CD14-positive monocyte (primary cell): ENCODE data around the gene ZNF774. TPM values are rescaled to one million over a fixed set of nuclear protein-coding genes. Genes with fewer than 3 reads are reported as not detected.

Experiments
- DNase-seq, 3 donors: peaks; one replicate each; pipeline ENCODE4 v3.0.0-alpha.2; 2011 to 2022
- H2AFZ ChIP-seq: 2 replicates; pipeline ENCODE4 v1.6.0; 2012; ENCODE audit warnings: mild to moderate bottlenecking, low read depth, low read length, inconsistent platforms; ENCODE audit not compliant: insufficient read depth, poor library complexity, severe bottlenecking
- H3K27ac ChIP-seq, 2 donors: 1 replicate in 1 of 2; 2 replicates in 1 of 2; pipeline ENCODE4 v1.5.1; 2012 to 2013; ENCODE audit warnings: low read length in 2 of 2, control low read depth in 1 of 2, inconsistent platforms in 1 of 2, low read depth in 1 of 2, mild to moderate bottlenecking in 1 of 2
- H3K27me3 ChIP-seq, 2 donors: one replicate each; pipeline versions ENCODE4 v1.6.0 to v1.6.1; 2011 to 2013; ENCODE audit warnings: low read length in 2 of 2; ENCODE audit not compliant: control insufficient read depth in 2 of 2, insufficient read depth in 2 of 2
- H3K36me3 ChIP-seq, 2 donors: replicated peaks in 1 of 2; 1 replicate in 1 of 2; 2 replicates in 1 of 2; pipeline versions ENCODE4 v1.5.1 to v1.6.1; 2012 to 2013; ENCODE audit warnings: low read length in 2 of 2, control low read depth in 1 of 2, inconsistent platforms in 1 of 2, mild to moderate bottlenecking in 1 of 2; ENCODE audit not compliant: insufficient read depth in 2 of 2, control insufficient read depth in 1 of 2
- H3K4me1 ChIP-seq, 2 donors: 1 replicate in 1 of 2; 2 replicates in 1 of 2; pipeline versions ENCODE4 v1.5.1 to v1.6.1; 2012 to 2013; ENCODE audit warnings: low read length in 2 of 2, control low read depth in 1 of 2, inconsistent platforms in 1 of 2, mild to moderate bottlenecking in 1 of 2, moderate library complexity in 1 of 2; ENCODE audit not compliant: insufficient read depth in 2 of 2, control insufficient read depth in 1 of 2
- H3K4me2 ChIP-seq: replicated peaks from 2 replicates; pipeline ENCODE3; 2012; ENCODE audit warnings: low read length, moderate library complexity, mild to moderate bottlenecking; ENCODE audit not compliant: poor library complexity, severe bottlenecking; ENCODE audit errors: extremely low read depth
- H3K4me3 ChIP-seq, 3 experiments: fragments of 200-600 bp in 1 of 3; sonication (generic) in 1 of 3; replicated peaks in 1 of 3; 1 replicate in 2 of 3; 2 replicates in 1 of 3; pipeline ENCODE4 v1.5.1; 2011 to 2013; ENCODE audit warnings: low read length in 3 of 3, mild to moderate bottlenecking in 3 of 3, control low read depth in 2 of 3, low read depth in 2 of 3, inconsistent platforms in 1 of 3, moderate library complexity in 1 of 3
- H3K79me2 ChIP-seq: 2 replicates; pipeline ENCODE4 v1.6.0; 2012; ENCODE audit warnings: mild to moderate bottlenecking, control low read depth, inconsistent platforms, low read length, moderate library complexity; ENCODE audit not compliant: insufficient read depth
- H3K9ac ChIP-seq: 2 replicates; pipeline ENCODE4 v1.6.0; 2017; ENCODE audit warnings: low read length, mild to moderate bottlenecking; ENCODE audit not compliant: insufficient read depth, poor library complexity, severe bottlenecking
- H3K9me3 ChIP-seq, 2 donors: replicated peaks in 1 of 2; 1 replicate in 1 of 2; 2 replicates in 1 of 2; pipeline versions ENCODE4 v1.5.1 to v1.6.1; 2012 to 2013; ENCODE audit warnings: low read length in 2 of 2, control low read depth in 1 of 2; ENCODE audit not compliant: control insufficient read depth in 1 of 2, insufficient read depth in 1 of 2
- H4K20me1 ChIP-seq: 2 replicates; pipeline ENCODE4 v1.6.0; 2012; ENCODE audit warnings: mild to moderate bottlenecking, low read length, control low read depth, moderate library complexity; ENCODE audit not compliant: insufficient read depth
- H3K27ac Mint-ChIP-seq, 7 donors: one replicate each; pipeline ENCODE4 v1.8.0; 2020; ENCODE audit warnings: mild to moderate bottlenecking in 7 of 7, mixed read lengths in 7 of 7, moderate library complexity in 6 of 7, inconsistent platforms in 2 of 7
- H3K27me3 Mint-ChIP-seq, 3 donors: one replicate each; pipeline ENCODE4 v1.8.0; 2021 to 2022; ENCODE audit warnings: low read depth in 3 of 3, mild to moderate bottlenecking in 3 of 3, mixed read lengths in 3 of 3, moderate library complexity in 3 of 3, inconsistent platforms in 1 of 3
- H3K36me3 Mint-ChIP-seq, 2 donors: one replicate each; pipeline ENCODE4 v1.8.0; 2020; ENCODE audit warnings: mixed read lengths in 2 of 2, inconsistent platforms in 1 of 2, mild to moderate bottlenecking in 1 of 2
- H3K4me1 Mint-ChIP-seq: one replicate; pipeline ENCODE4 v1.8.0; 2020; ENCODE audit warnings: mild to moderate bottlenecking, mixed read lengths
- H3K4me3 Mint-ChIP-seq, 2 donors: one replicate each; pipeline ENCODE4 v1.8.0; 2020; ENCODE audit warnings: mild to moderate bottlenecking in 2 of 2, mixed read lengths in 2 of 2, moderate library complexity in 1 of 2
- H3K9me3 Mint-ChIP-seq, 7 donors: one replicate each; pipeline ENCODE4 v1.8.0; 2020 to 2022; ENCODE audit warnings: mixed read lengths in 7 of 7, mild to moderate bottlenecking in 6 of 7, moderate library complexity in 6 of 7, inconsistent platforms in 2 of 7
- WGBS: methylation state at CpG from one replicate; pipeline ENCODE4 v1.1.5; 2013; ENCODE audit warnings: missing lambda C conversion rate; ENCODE audit not compliant: insufficient coverage; 5-methylcytosine and 5-hydroxymethylcytosine counted together
- intact Hi-C, 2 donors: fragments of 100-400 bp; cut with micrococcal nuclease; formaldehyde crosslinking; loops; one replicate each; pipeline versions ENCODE4 v1.15.0 to v1.15.1; 2023
- polyA plus RNA-seq, 3 donors: library from polyadenylated mRNA; depleted of rRNA in 1 of 3; unstranded in 2 of 3; stranded (reverse) in 1 of 3; fragments of 300-500 nt in 2 of 3; fragments of >200 nt in 1 of 3; fragmentation: Illumina TruSeq in 2 of 3; gene quantifications; 1 replicate in 2 of 3; 2 replicates in 1 of 3; pipeline ENCODE4 v1.2.3, GENCODE V29; 2012 to 2021
- TF ChIP-seq, protein P1 (sequence below): fragments of 200-600 bp; IDR thresholded peaks from one replicate; pipeline ENCODE4 v1.8.0; 2022; ENCODE audit warnings: antibody characterized with exemption, mild to moderate bottlenecking

The ZNF774 gene
- polyA plus RNA-seq, 3 donors = 0.12 to 0.23 TPM; not detected in 1

DNA sequence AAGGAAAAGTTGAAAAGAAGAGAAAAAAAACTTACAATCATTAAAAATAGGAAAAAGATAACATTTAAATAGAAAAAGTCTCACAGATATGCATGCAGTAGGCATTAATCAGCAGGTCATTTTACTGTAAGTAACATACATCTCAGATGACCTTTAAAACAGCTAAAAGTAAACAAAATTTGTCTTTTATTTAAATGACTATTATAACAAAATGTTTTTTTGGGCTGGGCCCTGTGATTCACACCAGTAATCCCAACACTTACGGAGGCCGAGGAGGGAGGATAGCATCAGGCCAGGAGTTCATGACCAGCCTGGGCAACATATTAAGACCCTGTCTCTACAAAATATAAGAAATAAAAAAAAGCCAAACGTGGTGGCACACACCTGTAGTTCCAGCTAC is 50.7 kb downstream of the ZNF774 start:
- peak overlapping the region; percentile 32 to 82 for H3K4me3 Mint-ChIP-seq
- Histone ChIP-seq H3K4me1 (peaks cover 80 to 90% of the 10 kb centered on the region in 2 donors), H3K9me3 (no peaks in the 10 kb centered on the region), H3K79me2 (peaks cover 100% of the 10 kb centered on the region), H3K27ac (peak overlapping the region; percentile 94 to 99), H3K36me3 (peaks cover 0 to 8% of the 10 kb centered on the region in 2 donors), H3K4me2 (peak overlapping the region; percentile 68), H2AFZ (no peak overlapping the region), H4K20me1 (peaks cover 64% of the 10 kb centered on the region), H3K4me3 (peak overlapping the region in 1 of 3 experiments; percentile 60), H3K9ac (no peak overlapping the region), H3K27me3 (no peaks in the 10 kb centered on the region)
- no peak for DNase-seq
- peaks cover 24 to 39% of the 10 kb centered on the region in 2 donors for H3K36me3 Mint-ChIP-seq
- H3K4me1 Mint-ChIP-seq = peaks cover 82% of the 10 kb centered on the region
- H3K27ac Mint-ChIP-seq = peak overlapping the region; percentile 99 to 100 (median 99)
- intact Hi-C loops = loop anchor here in 1 of 2 donors (2.0 to 10.0 kb wide), 2 partner anchors 14 to 172 kb away; partner anchors contain the start of gene IQGAP1
- TF ChIP-seq, protein P1, sequence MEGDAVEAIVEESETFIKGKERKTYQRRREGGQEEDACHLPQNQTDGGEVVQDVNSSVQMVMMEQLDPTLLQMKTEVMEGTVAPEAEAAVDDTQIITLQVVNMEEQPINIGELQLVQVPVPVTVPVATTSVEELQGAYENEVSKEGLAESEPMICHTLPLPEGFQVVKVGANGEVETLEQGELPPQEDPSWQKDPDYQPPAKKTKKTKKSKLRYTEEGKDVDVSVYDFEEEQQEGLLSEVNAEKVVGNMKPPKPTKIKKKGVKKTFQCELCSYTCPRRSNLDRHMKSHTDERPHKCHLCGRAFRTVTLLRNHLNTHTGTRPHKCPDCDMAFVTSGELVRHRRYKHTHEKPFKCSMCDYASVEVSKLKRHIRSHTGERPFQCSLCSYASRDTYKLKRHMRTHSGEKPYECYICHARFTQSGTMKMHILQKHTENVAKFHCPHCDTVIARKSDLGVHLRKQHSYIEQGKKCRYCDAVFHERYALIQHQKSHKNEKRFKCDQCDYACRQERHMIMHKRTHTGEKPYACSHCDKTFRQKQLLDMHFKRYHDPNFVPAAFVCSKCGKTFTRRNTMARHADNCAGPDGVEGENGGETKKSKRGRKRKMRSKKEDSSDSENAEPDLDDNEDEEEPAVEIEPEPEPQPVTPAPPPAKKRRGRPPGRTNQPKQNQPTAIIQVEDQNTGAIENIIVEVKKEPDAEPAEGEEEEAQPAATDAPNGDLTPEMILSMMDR = no peak
- no CpG with 5 or more reads among the region's 3 CpGs for WGBS
- H3K9me3 Mint-ChIP-seq = peaks cover 0 to 2% (median 0%) of the 10 kb centered on the region in 7 donors
- no peaks in the 10 kb centered on the region for H3K27me3 Mint-ChIP-seq

DNA sequence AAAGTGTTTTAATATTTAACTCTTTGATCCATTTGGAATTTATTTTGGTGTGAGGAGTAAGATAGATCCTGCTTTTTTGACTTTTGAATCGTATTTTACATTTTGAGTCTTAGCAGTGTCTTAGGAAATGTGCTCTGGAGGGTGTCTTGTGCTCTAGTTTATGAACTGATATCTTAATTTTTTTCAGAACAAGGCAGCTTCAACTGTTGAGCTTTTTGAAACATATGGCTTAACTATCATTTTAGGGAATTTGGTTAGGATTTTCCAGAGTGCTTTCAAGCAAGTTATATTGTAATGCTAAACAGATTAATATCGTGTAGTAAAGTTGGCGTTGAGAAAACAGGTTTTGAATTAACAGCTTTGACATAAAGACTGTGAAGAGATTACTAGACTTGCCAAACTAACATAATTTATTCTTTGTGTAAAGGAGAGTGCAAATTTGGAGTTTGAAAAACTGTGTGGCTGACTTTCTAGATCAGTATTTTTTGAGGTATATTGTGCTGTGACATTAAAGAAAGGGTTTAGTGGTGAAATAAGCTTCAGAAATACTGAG is 53.0 kb downstream of the ZNF774 start:
- H3K4me1 Mint-ChIP-seq = peaks cover 91% of the 10 kb centered on the region
- H3K4me3 Mint-ChIP-seq = no peak overlapping the region
- peaks cover 81 to 91% of the 10 kb centered on the region in 2 donors for H3K4me1 ChIP-seq
- peaks cover 0 to 1% (median 0%) of the 10 kb centered on the region in 3 donors for H3K27me3 Mint-ChIP-seq
- H3K4me3 ChIP-seq = no peak overlapping the region
- TF ChIP-seq, protein P1 = no peak
- no peaks in the 10 kb centered on the region for H3K27me3 ChIP-seq
- DNase-seq = no peak
- H3K9me3 ChIP-seq = no peaks in the 10 kb centered on the region
- peaks cover 100% of the 10 kb centered on the region for H3K79me2 ChIP-seq
- no peak overlapping the region for H3K4me2 ChIP-seq
- no peak overlapping the region for H2AFZ ChIP-seq
- peaks cover 67% of the 10 kb centered on the region for H4K20me1 ChIP-seq
- peak overlapping the region in 1 of 2 donors; percentile 10 for H3K27ac ChIP-seq
- H3K36me3 ChIP-seq = peaks cover 0 to 8% of the 10 kb centered on the region in 2 donors
- 100% methylated on average over 1 of the region's 3 CpGs for WGBS
- intact Hi-C loops = loop anchor here in 1 of 2 donors (10.0 kb wide), 1 partner anchor 170 kb away; no protein-coding TSS in a partner anchor
- H3K9ac ChIP-seq = no peak overlapping the region
- H3K9me3 Mint-ChIP-seq = peaks cover 0 to 10% (median 4%) of the 10 kb centered on the region in 7 donors
- H3K36me3 Mint-ChIP-seq = peaks cover 32 to 53% of the 10 kb centered on the region in 2 donors
- peak overlapping the region; percentile 20 to 99 (median 53) for H3K27ac Mint-ChIP-seq
